Measurements from ENCODE around the gene CYB561. TPM values are rescaled to one million over a fixed set of nuclear protein-coding genes. Genes with fewer than 3 reads are reported as not detected.

Gene CYB561
- total RNA-seq, 1 donor from 2014 or later: 8.1 TPM

DNA sequence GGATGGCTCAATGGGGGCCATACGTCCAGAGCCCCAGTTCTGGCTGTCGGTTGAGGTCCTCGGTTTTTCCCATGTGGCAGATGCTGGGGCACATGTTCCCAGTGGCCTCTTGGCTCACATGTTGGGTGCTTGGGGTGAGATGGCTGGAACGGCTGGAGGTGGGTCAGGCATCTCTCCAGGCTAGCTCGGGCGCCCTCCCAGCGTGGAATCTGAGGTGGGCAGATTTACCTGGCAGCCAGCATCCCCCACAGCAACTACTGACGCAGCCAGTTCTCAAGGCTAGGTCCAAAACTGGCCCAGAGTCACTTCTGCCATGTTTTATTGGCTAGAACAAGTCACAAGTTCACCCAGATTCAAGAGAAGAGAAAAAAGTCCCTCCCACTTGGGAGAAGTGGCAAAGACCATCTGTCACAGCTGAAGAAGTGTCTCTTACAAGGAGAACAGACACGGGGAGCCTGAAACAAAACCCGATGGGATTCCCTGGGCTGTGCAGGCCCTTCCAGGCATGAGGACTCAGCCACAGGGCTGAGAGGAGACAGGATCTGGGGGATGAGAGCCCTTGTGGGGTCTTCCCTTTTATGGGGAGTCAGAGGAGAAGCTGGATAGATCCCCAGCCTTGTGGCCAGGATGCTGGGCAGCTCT is 46.0 kb upstream of the CYB561 start:
- Histone ChIP-seq H3K4me3 (ENCODE audit: insufficient read depth, low read depth, low read length) (no peak overlapping the region), H3K9me3 (ENCODE audit: insufficient read depth, low read depth, low read length) (no peaks in the 10 kb centered on the region), H3K9ac (ENCODE audit: low read length) (no peak overlapping the region), H3K4me1 (ENCODE audit: insufficient read depth, low read length) (no peaks in the 10 kb centered on the region), H2AFZ (ENCODE audit: low read depth, low read length) (no peak overlapping the region), H3K27ac (ENCODE audit: low read depth, low read length) (no peak overlapping the region), H3K36me3 (ENCODE audit: insufficient read depth, low read length) (no peaks in the 10 kb centered on the region), H3K4me2 (ENCODE audit: low read length) (no peak overlapping the region), H3K27me3 (ENCODE audit: insufficient read depth, low read length) (peaks cover 14% of the 10 kb centered on the region), H4K20me1 (ENCODE audit: insufficient read depth, low read length) (no peaks in the 10 kb centered on the region), H3K79me2 (ENCODE audit: insufficient read depth, low read length) (no peaks in the 10 kb centered on the region)
- Mint-ChIP-seq H3K4me1 (ENCODE audit: low read depth, unreplicated experiment) (peaks cover 4% of the 10 kb centered on the region), H3K27me3 (ENCODE audit: low read depth, unreplicated experiment) (peaks cover 55% of the 10 kb centered on the region), H3K4me3 (ENCODE audit: unreplicated experiment) (no peak overlapping the region), H3K9me3 (ENCODE audit: unreplicated experiment) (no peaks in the 10 kb centered on the region), H3K27ac (ENCODE audit: unreplicated experiment) (no peak overlapping the region), H3K36me3 (ENCODE audit: low read depth, unreplicated experiment) (peaks cover 6% of the 10 kb centered on the region)
- DNase-seq (ENCODE audit: low read depth): no peak
- no peak for FAIRE-seq
- no peak for TF ChIP-seq EZH2 (IDR thresholded peaks at IDR 0.05; ENCODE audit: insufficient read depth, low read length)
- TF ChIP-seq, protein P1, sequence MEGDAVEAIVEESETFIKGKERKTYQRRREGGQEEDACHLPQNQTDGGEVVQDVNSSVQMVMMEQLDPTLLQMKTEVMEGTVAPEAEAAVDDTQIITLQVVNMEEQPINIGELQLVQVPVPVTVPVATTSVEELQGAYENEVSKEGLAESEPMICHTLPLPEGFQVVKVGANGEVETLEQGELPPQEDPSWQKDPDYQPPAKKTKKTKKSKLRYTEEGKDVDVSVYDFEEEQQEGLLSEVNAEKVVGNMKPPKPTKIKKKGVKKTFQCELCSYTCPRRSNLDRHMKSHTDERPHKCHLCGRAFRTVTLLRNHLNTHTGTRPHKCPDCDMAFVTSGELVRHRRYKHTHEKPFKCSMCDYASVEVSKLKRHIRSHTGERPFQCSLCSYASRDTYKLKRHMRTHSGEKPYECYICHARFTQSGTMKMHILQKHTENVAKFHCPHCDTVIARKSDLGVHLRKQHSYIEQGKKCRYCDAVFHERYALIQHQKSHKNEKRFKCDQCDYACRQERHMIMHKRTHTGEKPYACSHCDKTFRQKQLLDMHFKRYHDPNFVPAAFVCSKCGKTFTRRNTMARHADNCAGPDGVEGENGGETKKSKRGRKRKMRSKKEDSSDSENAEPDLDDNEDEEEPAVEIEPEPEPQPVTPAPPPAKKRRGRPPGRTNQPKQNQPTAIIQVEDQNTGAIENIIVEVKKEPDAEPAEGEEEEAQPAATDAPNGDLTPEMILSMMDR (IDR thresholded peaks at IDR 0.05; ENCODE audit: insufficient read depth, low read depth, low read length): no peak

DNA sequence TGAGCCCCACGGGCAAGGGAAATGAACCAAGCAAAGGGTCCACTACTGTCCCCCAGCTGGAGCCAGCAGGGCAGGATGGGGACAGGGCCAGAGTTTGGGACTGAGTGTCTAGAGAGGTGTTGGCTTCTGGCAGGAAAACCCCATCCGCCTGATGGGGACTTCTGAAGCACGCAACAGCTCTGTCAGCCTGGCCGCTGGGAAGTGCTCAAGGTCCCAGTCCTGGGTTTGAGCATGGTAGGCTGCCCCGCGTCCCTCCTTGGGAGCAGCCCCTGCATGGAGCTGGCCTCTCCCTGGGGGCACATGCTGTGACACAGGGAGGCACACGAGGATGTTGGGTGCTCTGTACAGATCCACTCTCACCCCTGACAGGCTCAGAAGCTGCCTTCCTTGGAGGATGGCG is 45.3 kb upstream of the CYB561 start:
- Histone ChIP-seq H3K4me3 (ENCODE audit: insufficient read depth, low read depth, low read length) (no peak overlapping the region), H3K27ac (ENCODE audit: low read depth, low read length) (no peak overlapping the region), H3K9ac (ENCODE audit: low read length) (no peak overlapping the region), H3K4me1 (ENCODE audit: insufficient read depth, low read length) (no peaks in the 10 kb centered on the region), H3K4me2 (ENCODE audit: low read length) (no peak overlapping the region), H3K79me2 (ENCODE audit: insufficient read depth, low read length) (no peaks in the 10 kb centered on the region), H2AFZ (ENCODE audit: low read depth, low read length) (no peak overlapping the region), H3K9me3 (ENCODE audit: insufficient read depth, low read depth, low read length) (no peaks in the 10 kb centered on the region), H3K36me3 (ENCODE audit: insufficient read depth, low read length) (no peaks in the 10 kb centered on the region), H4K20me1 (ENCODE audit: insufficient read depth, low read length) (no peaks in the 10 kb centered on the region), H3K27me3 (ENCODE audit: insufficient read depth, low read length) (peaks cover 14% of the 10 kb centered on the region)
- peaks cover 6% of the 10 kb centered on the region for H3K36me3 Mint-ChIP-seq (ENCODE audit: low read depth, unreplicated experiment)
- no peak overlapping the region for H3K4me3 Mint-ChIP-seq (ENCODE audit: unreplicated experiment)
- FAIRE-seq (no peak), DNase-seq (ENCODE audit: low read depth) (no peak)
- peaks cover 4% of the 10 kb centered on the region for H3K4me1 Mint-ChIP-seq (ENCODE audit: low read depth, unreplicated experiment)
- H3K9me3 Mint-ChIP-seq (ENCODE audit: unreplicated experiment): no peaks in the 10 kb centered on the region
- TF ChIP-seq EZH2 (IDR thresholded peaks at IDR 0.05; ENCODE audit: insufficient read depth, low read length): no peak
- H3K27ac Mint-ChIP-seq (ENCODE audit: unreplicated experiment): no peak overlapping the region
- H3K27me3 Mint-ChIP-seq (ENCODE audit: low read depth, unreplicated experiment): peaks cover 60% of the 10 kb centered on the region

DNA sequence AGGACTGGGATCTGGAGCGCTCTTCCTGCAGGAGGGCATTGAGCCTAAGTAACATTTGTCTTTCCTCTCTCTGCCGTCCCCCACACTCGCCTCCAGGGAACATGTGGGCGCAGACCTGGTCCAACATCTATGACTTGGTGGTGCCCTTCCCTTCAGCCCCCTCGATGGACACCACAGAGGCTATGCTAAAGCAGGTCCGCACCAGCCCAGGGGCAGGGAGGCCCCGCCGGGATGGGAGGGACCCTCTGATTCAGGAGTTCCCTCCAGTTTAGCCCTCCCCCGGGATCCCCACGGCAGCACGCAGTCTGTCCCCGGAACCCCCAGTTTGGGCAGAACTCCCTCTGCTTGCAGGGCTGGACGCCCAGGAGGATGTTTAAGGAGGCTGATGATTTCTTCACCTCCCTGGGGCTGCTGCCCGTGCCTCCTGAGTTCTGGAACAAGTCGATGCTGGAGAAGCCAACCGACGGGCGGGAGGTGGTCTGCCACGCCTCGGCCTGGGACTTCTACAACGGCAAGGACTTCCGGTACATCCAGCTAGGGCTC is 44.8 kb upstream of the CYB561 start:
- Histone ChIP-seq H3K4me1 (ENCODE audit: insufficient read depth, low read length) (no peaks in the 10 kb centered on the region), H4K20me1 (ENCODE audit: insufficient read depth, low read length) (no peaks in the 10 kb centered on the region), H2AFZ (ENCODE audit: low read depth, low read length) (no peak overlapping the region), H3K27me3 (ENCODE audit: insufficient read depth, low read length) (peaks cover 14% of the 10 kb centered on the region), H3K79me2 (ENCODE audit: insufficient read depth, low read length) (no peaks in the 10 kb centered on the region), H3K27ac (ENCODE audit: low read depth, low read length) (no peak overlapping the region), H3K9me3 (ENCODE audit: insufficient read depth, low read depth, low read length) (no peaks in the 10 kb centered on the region), H3K36me3 (ENCODE audit: insufficient read depth, low read length) (no peaks in the 10 kb centered on the region), H3K4me2 (ENCODE audit: low read length) (no peak overlapping the region), H3K4me3 (ENCODE audit: insufficient read depth, low read depth, low read length) (no peak overlapping the region), H3K9ac (ENCODE audit: low read length) (no peak overlapping the region)
- H3K27me3 Mint-ChIP-seq (ENCODE audit: low read depth, unreplicated experiment): peaks cover 65% of the 10 kb centered on the region
- FAIRE-seq: no peak
- no peak overlapping the region for H3K27ac Mint-ChIP-seq (ENCODE audit: unreplicated experiment)
- no peak for TF ChIP-seq EZH2 (IDR thresholded peaks at IDR 0.05; ENCODE audit: insufficient read depth, low read length)
- TF ChIP-seq, protein P1 (IDR thresholded peaks at IDR 0.05; ENCODE audit: insufficient read depth, low read depth, low read length): no peak
- DNase-seq (ENCODE audit: low read depth): no peak
- H3K36me3 Mint-ChIP-seq (ENCODE audit: low read depth, unreplicated experiment): peaks cover 6% of the 10 kb centered on the region
- H3K4me3 Mint-ChIP-seq (ENCODE audit: unreplicated experiment): no peak overlapping the region
- H3K4me1 Mint-ChIP-seq (ENCODE audit: low read depth, unreplicated experiment): peaks cover 4% of the 10 kb centered on the region
- no peaks in the 10 kb centered on the region for H3K9me3 Mint-ChIP-seq (ENCODE audit: unreplicated experiment)
